Measurements from ENCODE around the gene HYAL1.

GRCh38 chr3:50263478-50264382 lies 39.6 kb downstream of the HYAL1 start:
- TF ChIP-seq SUZ12 (IDR thresholded peaks at IDR 0.05; ENCODE audit: extremely low read depth, insufficient read depth, insufficient read length) (no peak), ZNF274 (IDR thresholded peaks at IDR 0.05; ENCODE audit: low read depth, low read length) (no peak), YY1 (IDR thresholded peaks at IDR 0.05; ENCODE audit: insufficient read depth, insufficient read length) (no peak)

All from NT2/D1 (cell line).